Mesendoderm (in vitro differentiated cells): Measurements from ENCODE around the gene FIBCD1.

Experiments
- DNase-seq: peaks from one replicate; pipeline ENCODE4 v3.0.0; 2013
- H2AK5ac ChIP-seq: 2 replicates; pipeline ENCODE4 v1.6.1; 2013; ENCODE audit warnings: low read length, inconsistent platforms
- H2BK120ac ChIP-seq: 2 replicates; pipeline ENCODE4 v1.6.1; 2013; ENCODE audit warnings: low read depth, mild to moderate bottlenecking, low read length, moderate library complexity, mixed read lengths
- H2BK15ac ChIP-seq: replicated peaks from 2 replicates; pipeline ENCODE4 v1.6.1; 2013; ENCODE audit warnings: low read depth, mild to moderate bottlenecking, moderate library complexity
- H2BK5ac ChIP-seq: 2 replicates; pipeline ENCODE4 v1.6.1; 2013; ENCODE audit warnings: low read length, inconsistent platforms
- H3K18ac ChIP-seq: 2 replicates; pipeline ENCODE4 v1.6.1; 2013; ENCODE audit warnings: mild to moderate bottlenecking, low read length, mixed read lengths
- H3K23ac ChIP-seq: one replicate; pipeline ENCODE4 v1.6.1; 2013; ENCODE audit warnings: low read length
- H3K27ac ChIP-seq: 2 replicates; pipeline ENCODE4 v1.5.1; 2013; ENCODE audit warnings: low read depth, mild to moderate bottlenecking, inconsistent platforms, low read length, moderate library complexity
- H3K27me3 ChIP-seq: 2 replicates; pipeline ENCODE4 v1.6.1; 2013; ENCODE audit warnings: low read length, control low read depth, mild to moderate bottlenecking, inconsistent platforms; ENCODE audit not compliant: insufficient read depth, poor library complexity
- H3K36me3 ChIP-seq: 2 replicates; pipeline ENCODE4 v1.6.1; 2013; ENCODE audit warnings: low read length, inconsistent platforms; ENCODE audit not compliant: control insufficient read depth, insufficient read depth
- H3K4ac ChIP-seq: one replicate; pipeline ENCODE4 v1.6.1; 2013; ENCODE audit warnings: low read depth, mild to moderate bottlenecking, low read length, moderate library complexity
- H3K4me1 ChIP-seq: 2 replicates; pipeline ENCODE4 v1.6.1; 2013; ENCODE audit warnings: low read depth, low read length, inconsistent platforms; ENCODE audit not compliant: control insufficient read depth
- H3K4me2 ChIP-seq: 2 replicates; pipeline ENCODE4 v1.6.1; 2013; ENCODE audit warnings: low read length
- H3K4me3 ChIP-seq: 2 replicates; pipeline ENCODE4 v1.5.1; 2013; ENCODE audit warnings: mild to moderate bottlenecking, low read length
- H3K56ac ChIP-seq: one replicate; pipeline ENCODE4 v1.6.1; 2013; ENCODE audit warnings: low read length
- H3K79me1 ChIP-seq: 2 replicates; pipeline ENCODE4 v1.6.1; 2013; ENCODE audit warnings: low read length, inconsistent platforms
- H3K79me2 ChIP-seq: 2 replicates; pipeline ENCODE4 v1.6.1; 2013; ENCODE audit warnings: mild to moderate bottlenecking, low read length; ENCODE audit not compliant: control insufficient read depth, insufficient read depth
- H3K9ac ChIP-seq: 2 replicates; pipeline ENCODE4 v1.6.1; 2013; ENCODE audit warnings: low read length, inconsistent platforms
- H4K5ac ChIP-seq: one replicate; pipeline ENCODE4 v1.6.1; 2013; ENCODE audit warnings: low read length
- H4K8ac ChIP-seq: one replicate; pipeline ENCODE4 v1.6.1; 2013; ENCODE audit warnings: low read depth, mild to moderate bottlenecking, control low read depth, low read length, moderate library complexity
- WGBS: extraction: QIAGEN DNeasy Blood & Tissue Kit; methylation state at CpG from one replicate; pipeline ENCODE4 v1.1.7; 2013; ENCODE audit warnings: low lambda C conversion rate, missing lambda C conversion rate; ENCODE audit not compliant: insufficient coverage; ENCODE audit errors: extremely low coverage; 5-methylcytosine and 5-hydroxymethylcytosine counted together

The FIBCD1 gene

GRCh38 chr9:130881516-130881915 lies 57.5 kb downstream of the FIBCD1 start:
- H3K18ac ChIP-seq, result no peak overlapping the region
- H4K8ac ChIP-seq, result no peak overlapping the region
- DNase-seq, result no peak
- peaks cover 28% of the 10 kb centered on the region for H3K36me3 ChIP-seq
- no peak overlapping the region for H2AK5ac ChIP-seq
- H3K79me1 ChIP-seq, result no peaks in the 10 kb centered on the region
- H2BK5ac ChIP-seq, result no peak overlapping the region
- H3K23ac ChIP-seq, result no peak overlapping the region
- H2BK15ac ChIP-seq, result no peak overlapping the region
- no peak overlapping the region for H3K56ac ChIP-seq
- H3K9ac ChIP-seq, result no peak overlapping the region
- no peak overlapping the region for H4K5ac ChIP-seq
- no CpG with 5 or more reads among the region's 6 CpGs for WGBS
- no peak overlapping the region for H3K27ac ChIP-seq
- H3K4me3 ChIP-seq, result no peak overlapping the region
- no peak overlapping the region for H3K4ac ChIP-seq
- no peak overlapping the region for H2BK120ac ChIP-seq
- H3K27me3 ChIP-seq, result no peaks in the 10 kb centered on the region
- H3K4me2 ChIP-seq, result no peak overlapping the region
- H3K79me2 ChIP-seq, result no peaks in the 10 kb centered on the region
- H3K4me1 ChIP-seq, result no peaks in the 10 kb centered on the region

GRCh38 chr9:130880599-130881220 lies 58.3 kb downstream of the FIBCD1 start:
- no peaks in the 10 kb centered on the region for H3K79me1 ChIP-seq
- no peak overlapping the region for H3K27ac ChIP-seq
- H3K27me3 ChIP-seq, result no peaks in the 10 kb centered on the region
- H3K56ac ChIP-seq, result no peak overlapping the region
- H2AK5ac ChIP-seq, result no peak overlapping the region
- H3K4me1 ChIP-seq, result no peaks in the 10 kb centered on the region
- H3K4me2 ChIP-seq, result no peak overlapping the region
- H3K9ac ChIP-seq, result no peak overlapping the region
- no CpG with 5 or more reads among the region's 16 CpGs for WGBS
- no peak overlapping the region for H3K4me3 ChIP-seq
- H4K8ac ChIP-seq, result no peak overlapping the region
- H3K18ac ChIP-seq, result no peak overlapping the region
- H3K23ac ChIP-seq, result no peak overlapping the region
- H2BK15ac ChIP-seq, result no peak overlapping the region
- no peak overlapping the region for H4K5ac ChIP-seq
- no peaks in the 10 kb centered on the region for H3K79me2 ChIP-seq
- no peak overlapping the region for H2BK120ac ChIP-seq
- peaks cover 25% of the 10 kb centered on the region for H3K36me3 ChIP-seq
- no peak overlapping the region for H2BK5ac ChIP-seq
- DNase-seq, result no peak
- H3K4ac ChIP-seq, result no peak overlapping the region

GRCh38 chr9:130879863-130880411 lies 59.1 kb downstream of the FIBCD1 start:
- H3K4ac ChIP-seq, result no peak overlapping the region
- H3K56ac ChIP-seq, result no peak overlapping the region
- no peak for DNase-seq
- H3K9ac ChIP-seq, result no peak overlapping the region
- no peak overlapping the region for H3K4me2 ChIP-seq
- no peaks in the 10 kb centered on the region for H3K79me2 ChIP-seq
- H3K36me3 ChIP-seq, result peaks cover 27% of the 10 kb centered on the region
- H3K79me1 ChIP-seq, result no peaks in the 10 kb centered on the region
- no peaks in the 10 kb centered on the region for H3K27me3 ChIP-seq
- no peak overlapping the region for H2BK5ac ChIP-seq
- no peak overlapping the region for H3K23ac ChIP-seq
- H3K4me3 ChIP-seq, result no peak overlapping the region
- no peak overlapping the region for H2BK120ac ChIP-seq
- no peak overlapping the region for H2BK15ac ChIP-seq
- H2AK5ac ChIP-seq, result no peak overlapping the region
- H3K27ac ChIP-seq, result no peak overlapping the region
- H4K5ac ChIP-seq, result no peak overlapping the region
- H3K4me1 ChIP-seq, result no peaks in the 10 kb centered on the region
- no peak overlapping the region for H4K8ac ChIP-seq
- no peak overlapping the region for H3K18ac ChIP-seq
- no CpG with 5 or more reads among the region's 9 CpGs for WGBS

- Histone ChIP-seq H3K9ac (no peak overlapping the region), H2BK15ac (no peak overlapping the region), H3K4ac (no peak overlapping the region), H3K4me3 (no peak overlapping the region), H3K36me3 (peaks cover 30% of the 10 kb centered on the region), H3K27ac (no peak overlapping the region), H4K8ac (no peak overlapping the region), H2AK5ac (no peak overlapping the region), H2BK5ac (no peak overlapping the region), H3K56ac (no peak overlapping the region), H3K18ac (no peak overlapping the region), H3K23ac (no peak overlapping the region), H4K5ac (no peak overlapping the region), H2BK120ac (no peak overlapping the region), H3K79me2 (no peaks in the 10 kb centered on the region), H3K79me1 (no peaks in the 10 kb centered on the region), H3K27me3 (no peaks in the 10 kb centered on the region), H3K4me2 (no peak overlapping the region), H3K4me1 (no peaks in the 10 kb centered on the region)
- DNase-seq, result no peak
- WGBS, result no CpG with 5 or more reads among the region's 6 CpGs
Observed at GRCh38 chr9:130878295-130878694, 60.8 kb downstream of the FIBCD1 start.

- no peak overlapping the region for H3K56ac ChIP-seq
- H2AK5ac ChIP-seq, result no peak overlapping the region
- no peak overlapping the region for H4K8ac ChIP-seq
- H2BK120ac ChIP-seq, result no peak overlapping the region
- no peak overlapping the region for H2BK5ac ChIP-seq
- no CpG with 5 or more reads among the region's 6 CpGs for WGBS
- H3K27ac ChIP-seq, result no peak overlapping the region
- no peak overlapping the region for H3K9ac ChIP-seq
- H3K79me2 ChIP-seq, result no peaks in the 10 kb centered on the region
- H2BK15ac ChIP-seq, result no peak overlapping the region
- H4K5ac ChIP-seq, result no peak overlapping the region
- H3K27me3 ChIP-seq, result no peaks in the 10 kb centered on the region
- H3K79me1 ChIP-seq, result no peaks in the 10 kb centered on the region
- no peak overlapping the region for H3K4me2 ChIP-seq
- no peaks in the 10 kb centered on the region for H3K4me1 ChIP-seq
- no peak overlapping the region for H3K4ac ChIP-seq
- no peak overlapping the region for H3K23ac ChIP-seq
- H3K4me3 ChIP-seq, result no peak overlapping the region
- DNase-seq, result no peak
- no peak overlapping the region for H3K18ac ChIP-seq
- H3K36me3 ChIP-seq, result peaks cover 33% of the 10 kb centered on the region
Observed at GRCh38 chr9:130877300-130877699, 61.7 kb downstream of the FIBCD1 start.

GRCh38 chr9:130874783-130875182 lies 64.3 kb downstream of the FIBCD1 start:
- Histone ChIP-seq H2BK15ac (no peak overlapping the region), H3K9ac (no peak overlapping the region), H3K27me3 (no peaks in the 10 kb centered on the region), H3K79me1 (peaks cover 6% of the 10 kb centered on the region), H3K36me3 (peaks cover 18% of the 10 kb centered on the region), H4K5ac (no peak overlapping the region), H3K56ac (no peak overlapping the region), H3K4me3 (no peak overlapping the region), H4K8ac (no peak overlapping the region), H3K18ac (no peak overlapping the region), H2BK5ac (no peak overlapping the region), H2AK5ac (no peak overlapping the region), H3K27ac (no peak overlapping the region), H3K4me2 (no peak overlapping the region), H3K4ac (no peak overlapping the region), H3K79me2 (no peaks in the 10 kb centered on the region), H3K23ac (no peak overlapping the region), H2BK120ac (no peak overlapping the region), H3K4me1 (no peaks in the 10 kb centered on the region)
- WGBS, result no CpG with 5 or more reads among the region's 5 CpGs
- DNase-seq, result no peak
